Measurements from ENCODE around the gene LIN37. TPM values are rescaled to one million over a fixed set of nuclear protein-coding genes. Genes with fewer than 3 reads are reported as not detected.
"Not testable (repeated sequence)": the region's sequence is repeated elsewhere in the genome, so short reads cannot be mapped to it uniquely, and the experiment has no call there.

The LIN37 gene
- total RNA-seq, 1 experiment from 2014 or later: 12.4 TPM

- CTCF ChIA-PET: no interaction called here
- no peak for DNase-seq
- Mint-ChIP-seq H3K9me3 (ENCODE audit: low read depth, unreplicated experiment) (no peaks in the 10 kb centered on the region), H3K4me1 (ENCODE audit: low read depth, unreplicated experiment) (peaks cover 2% of the 10 kb centered on the region), H3K27me3 (ENCODE audit: unreplicated experiment) (no peaks in the 10 kb centered on the region), H3K36me3 (ENCODE audit: insufficient read depth, unreplicated experiment) (peaks cover 59% of the 10 kb centered on the region), H3K4me3 (ENCODE audit: low read depth, unreplicated experiment) (no peak overlapping the region), H3K27ac (ENCODE audit: unreplicated experiment) (no peak overlapping the region)
- no peak for TF ChIP-seq CTCF (IDR thresholded peaks at IDR 0.05; ENCODE audit: unreplicated experiment)
- intact Hi-C loops (cut with micrococcal nuclease; ENCODE audit: unreplicated experiment): no loop called here
- no TSS peak for BruUV-seq (replicated peaks)
These were observed 16.3 kb downstream of the LIN37 start for GRCh38 chr19:35764432-35765315.

GRCh38 chr19:35766571-35767104 is 18.3 kb downstream of the LIN37 start:
- H3K9me3 Mint-ChIP-seq (ENCODE audit: low read depth, unreplicated experiment): no peaks in the 10 kb centered on the region
- CTCF ChIA-PET: interaction anchor here (0.6 kb wide), 2 partner anchors 19 to 385 kb away, joined by 3 to 4 read pairs; no protein-coding TSS in a partner anchor
- no peak overlapping the region for H3K27ac Mint-ChIP-seq (ENCODE audit: unreplicated experiment)

GRCh38 chr19:35767288-35768081 is 19.1 kb downstream of the LIN37 start:
- DNase-seq: no peak
- CTCF ChIA-PET: interaction anchor here (0.6 kb wide), 1 partner anchor 386 kb away, joined by 4 read pairs; no protein-coding TSS in a partner anchor
- Mint-ChIP-seq H3K4me1 (ENCODE audit: low read depth, unreplicated experiment) (no peaks in the 10 kb centered on the region), H3K27ac (ENCODE audit: unreplicated experiment) (no peak overlapping the region), H3K4me3 (ENCODE audit: low read depth, unreplicated experiment) (no peak overlapping the region), H3K27me3 (ENCODE audit: unreplicated experiment) (no peaks in the 10 kb centered on the region), H3K9me3 (ENCODE audit: low read depth, unreplicated experiment) (no peaks in the 10 kb centered on the region), H3K36me3 (ENCODE audit: insufficient read depth, unreplicated experiment) (peaks cover 51% of the 10 kb centered on the region)
- BruUV-seq (replicated peaks): no TSS peak
- intact Hi-C loops (cut with micrococcal nuclease; ENCODE audit: unreplicated experiment): no loop called here
- no peak for TF ChIP-seq CTCF (IDR thresholded peaks at IDR 0.05; ENCODE audit: unreplicated experiment)

More at GRCh38 chr19:35766571-35767104, 18.3 kb downstream of the LIN37 start:
- no peak for DNase-seq
- Mint-ChIP-seq H3K4me1 (ENCODE audit: low read depth, unreplicated experiment) (no peaks in the 10 kb centered on the region), H3K27me3 (ENCODE audit: unreplicated experiment) (no peaks in the 10 kb centered on the region), H3K4me3 (ENCODE audit: low read depth, unreplicated experiment) (no peak overlapping the region), H3K36me3 (ENCODE audit: insufficient read depth, unreplicated experiment) (peaks cover 59% of the 10 kb centered on the region)
- intact Hi-C loops (cut with micrococcal nuclease; ENCODE audit: unreplicated experiment): no loop called here
- BruUV-seq (replicated peaks): no TSS peak
- TF ChIP-seq CTCF (IDR thresholded peaks at IDR 0.05; ENCODE audit: unreplicated experiment): no peak

- no peaks in the 10 kb centered on the region for H3K27me3 Mint-ChIP-seq (ENCODE audit: unreplicated experiment)
- no peak overlapping the region for H3K4me3 Mint-ChIP-seq (ENCODE audit: low read depth, unreplicated experiment)
- CTCF ChIA-PET: no interaction called here
- H3K36me3 Mint-ChIP-seq (ENCODE audit: insufficient read depth, unreplicated experiment): peaks cover 45% of the 10 kb centered on the region
- H3K4me1 Mint-ChIP-seq (ENCODE audit: low read depth, unreplicated experiment): no peaks in the 10 kb centered on the region
- H3K9me3 Mint-ChIP-seq (ENCODE audit: low read depth, unreplicated experiment): no peaks in the 10 kb centered on the region
- no TSS peak for BruUV-seq (replicated peaks)
- no peak overlapping the region for H3K27ac Mint-ChIP-seq (ENCODE audit: unreplicated experiment)
- intact Hi-C loops (cut with micrococcal nuclease; ENCODE audit: unreplicated experiment): no loop called here
- no peak for DNase-seq
- TF ChIP-seq CTCF (IDR thresholded peaks at IDR 0.05; ENCODE audit: unreplicated experiment): no peak
These were observed 19.7 kb downstream of the LIN37 start for GRCh38 chr19:35768082-35768421.

- BruUV-seq (replicated peaks); DNase-seq; H3K9me3 Mint-ChIP-seq (ENCODE audit: low read depth, unreplicated experiment); H3K27ac Mint-ChIP-seq (ENCODE audit: unreplicated experiment); H3K27me3 Mint-ChIP-seq (ENCODE audit: unreplicated experiment); H3K4me3 Mint-ChIP-seq (ENCODE audit: low read depth, unreplicated experiment); intact Hi-C loops (cut with micrococcal nuclease; ENCODE audit: unreplicated experiment): not testable (repeated sequence)
- H3K36me3 Mint-ChIP-seq (ENCODE audit: insufficient read depth, unreplicated experiment): peaks cover 35% of the 10 kb centered on the region
- H3K4me1 Mint-ChIP-seq (ENCODE audit: low read depth, unreplicated experiment): peaks cover 13% of the 10 kb centered on the region
- CTCF ChIA-PET: interaction anchor here (1.3 kb wide), 1 partner anchor 47 kb away, joined by 6 read pairs; no protein-coding TSS in a partner anchor
These were observed 24.0 kb downstream of the LIN37 start for GRCh38 chr19:35772362-35772761.
